GM19351 (cell line): Measurements from ENCODE around the gene DAGLB.
"Not testable (repeated sequence)": the region's sequence is repeated elsewhere in the genome, so short reads cannot be mapped to it uniquely, and the experiment has no call there.

Source experiments
- ATAC-seq: cut with Tn5 transposase; IDR thresholded peaks from one replicate; pipeline ENCODE4 v1.9.1; 2021; ENCODE audit warnings: mild to moderate bottlenecking, moderate library complexity; ENCODE audit not compliant: unreplicated experiment

Gene DAGLB

GRCh38 chr7:6447581-6448199 is at the start of gene DAGLB:
Gene DAGLB (minus strand): TSS chr7:6447954. CDS start chr7:6447842, 112 bp downstream.
- peak; percentile 82 for ATAC-seq

GRCh38 chr7:6497637-6497905 is 49.8 kb upstream of the DAGLB start:
- no peak for ATAC-seq

- no peak for ATAC-seq
Observed at GRCh38 chr7:6496842-6497636, 49.3 kb upstream of the DAGLB start.

GRCh38 chr7:6495597-6496262 is 48.0 kb upstream of the DAGLB start:
- no peak for ATAC-seq

- no peak for ATAC-seq
Observed at GRCh38 chr7:6494365-6494764, 46.6 kb upstream of the DAGLB start.

- no peak for ATAC-seq
Observed at GRCh38 chr7:6491194-6491593, 43.4 kb upstream of the DAGLB start.

GRCh38 chr7:6489612-6490011 is 41.9 kb upstream of the DAGLB start:
- ATAC-seq: no peak

- no peak for ATAC-seq
Observed at GRCh38 chr7:6487184-6487545, 39.4 kb upstream of the DAGLB start.

- no peak for ATAC-seq
Observed at GRCh38 chr7:6486438-6487183, 38.9 kb upstream of the DAGLB start.

- ATAC-seq: no peak
Observed at GRCh38 chr7:6482743-6483119, 35.0 kb upstream of the DAGLB start.

- no peak for ATAC-seq
Observed at GRCh38 chr7:6482307-6482706, 34.6 kb upstream of the DAGLB start.

- ATAC-seq: no peak
Observed at GRCh38 chr7:6481445-6481844, 33.7 kb upstream of the DAGLB start.

- no peak for ATAC-seq
Observed at GRCh38 chr7:6480323-6480660, 32.5 kb upstream of the DAGLB start.

GRCh38 chr7:6479067-6479466 is 31.3 kb upstream of the DAGLB start:
- no peak for ATAC-seq

GRCh38 chr7:6478186-6478585 is 30.4 kb upstream of the DAGLB start:
- ATAC-seq: no peak

GRCh38 chr7:6477318-6477660 is 29.5 kb upstream of the DAGLB start:
- no peak for ATAC-seq

- no peak for ATAC-seq
Observed at GRCh38 chr7:6476596-6477317, 29.0 kb upstream of the DAGLB start.

- no peak for ATAC-seq
Observed at GRCh38 chr7:6475433-6476186, 27.9 kb upstream of the DAGLB start.

- no peak for ATAC-seq
Observed at GRCh38 chr7:6465862-6466261, 18.1 kb upstream of the DAGLB start.

- ATAC-seq: not testable (repeated sequence)
Observed at GRCh38 chr7:6463609-6464008, 15.9 kb upstream of the DAGLB start.
